ENCODE results near the gene RALGDS. TPM values are rescaled to one million over a fixed set of nuclear protein-coding genes. Genes with fewer than 3 reads are reported as not detected.

Gene RALGDS
- total RNA-seq, 1 donor from 2014 or later = 66.3 TPM

DNA sequence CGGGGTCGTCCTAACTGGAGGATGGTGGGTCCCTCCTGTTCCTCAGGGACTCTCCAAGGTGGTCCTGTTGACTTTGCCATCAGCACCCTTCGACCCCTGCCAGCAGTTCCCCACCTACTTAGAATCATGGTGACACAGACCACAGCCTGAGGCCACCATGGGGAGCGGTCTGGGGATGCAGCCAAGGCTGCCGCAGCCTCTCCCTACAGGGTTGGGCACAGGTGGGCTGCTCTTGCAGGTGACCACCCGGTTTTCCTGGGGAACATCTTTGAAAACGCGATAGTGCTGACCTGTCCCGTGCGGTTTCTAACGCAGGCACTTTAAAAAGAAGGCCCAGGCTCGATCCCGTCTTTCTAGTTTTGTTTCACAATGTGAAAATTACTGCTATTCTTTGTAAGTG is 72.0 kb downstream of the RALGDS start:
- no peak for ATAC-seq
- no peak overlapping the region for H3K4me3 ChIP-seq
- DNase-seq = no peak
- TF ChIP-seq, protein P1, sequence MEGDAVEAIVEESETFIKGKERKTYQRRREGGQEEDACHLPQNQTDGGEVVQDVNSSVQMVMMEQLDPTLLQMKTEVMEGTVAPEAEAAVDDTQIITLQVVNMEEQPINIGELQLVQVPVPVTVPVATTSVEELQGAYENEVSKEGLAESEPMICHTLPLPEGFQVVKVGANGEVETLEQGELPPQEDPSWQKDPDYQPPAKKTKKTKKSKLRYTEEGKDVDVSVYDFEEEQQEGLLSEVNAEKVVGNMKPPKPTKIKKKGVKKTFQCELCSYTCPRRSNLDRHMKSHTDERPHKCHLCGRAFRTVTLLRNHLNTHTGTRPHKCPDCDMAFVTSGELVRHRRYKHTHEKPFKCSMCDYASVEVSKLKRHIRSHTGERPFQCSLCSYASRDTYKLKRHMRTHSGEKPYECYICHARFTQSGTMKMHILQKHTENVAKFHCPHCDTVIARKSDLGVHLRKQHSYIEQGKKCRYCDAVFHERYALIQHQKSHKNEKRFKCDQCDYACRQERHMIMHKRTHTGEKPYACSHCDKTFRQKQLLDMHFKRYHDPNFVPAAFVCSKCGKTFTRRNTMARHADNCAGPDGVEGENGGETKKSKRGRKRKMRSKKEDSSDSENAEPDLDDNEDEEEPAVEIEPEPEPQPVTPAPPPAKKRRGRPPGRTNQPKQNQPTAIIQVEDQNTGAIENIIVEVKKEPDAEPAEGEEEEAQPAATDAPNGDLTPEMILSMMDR (IDR thresholded peaks at IDR 0.05) = no peak
- H3K27me3 ChIP-seq = no peaks in the 10 kb centered on the region
- H3K36me3 ChIP-seq = peaks cover 87% of the 10 kb centered on the region
- H3K4me1 ChIP-seq = no peaks in the 10 kb centered on the region
- intact Hi-C loops (cut with DNase I) = no loop called here
- H3K9me3 ChIP-seq = no peaks in the 10 kb centered on the region
- no peak overlapping the region for H3K27ac ChIP-seq

DNA sequence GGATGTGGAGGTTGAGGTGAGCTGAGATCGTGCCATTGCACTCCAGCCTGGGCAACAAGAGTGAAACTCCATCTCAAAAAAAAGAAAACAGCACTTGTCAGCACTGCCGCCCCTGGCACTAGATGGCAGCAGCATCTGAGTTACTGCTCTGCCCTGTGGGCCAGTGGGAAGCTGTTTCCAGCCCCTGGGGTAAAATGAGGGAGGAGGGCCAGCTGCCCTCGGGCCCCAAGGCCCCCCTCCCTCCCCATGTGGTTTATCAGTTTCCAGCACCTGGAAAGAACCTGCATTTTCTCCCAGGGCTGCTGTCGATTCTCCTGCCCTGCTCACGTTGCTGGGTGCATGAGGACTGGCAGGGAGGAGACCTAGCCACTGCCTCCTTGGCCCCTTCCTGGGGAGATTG is 72.4 kb downstream of the RALGDS start:
- DNase-seq (no peak), ATAC-seq (peak; percentile 45)
- H3K27me3 ChIP-seq = no peaks in the 10 kb centered on the region
- no peak overlapping the region for H3K27ac ChIP-seq
- peaks cover 87% of the 10 kb centered on the region for H3K36me3 ChIP-seq
- intact Hi-C loops (cut with DNase I) = no loop called here
- no peak overlapping the region for H3K4me3 ChIP-seq
- H3K9me3 ChIP-seq = no peaks in the 10 kb centered on the region
- TF ChIP-seq, protein P1 (IDR thresholded peaks at IDR 0.05) = peak; percentile 17
- H3K4me1 ChIP-seq = no peaks in the 10 kb centered on the region

Small RNA genes lying within 50 kb of the gene (microRNA-seq; reads per million reads assigned to microRNA genes)
- 1.3 reads per million for gene MIR6877 (ENCODE audit: borderline microRNAs expressed)

Other genes with a start within 250 kb of the RALGDS start
- gene AK8, start 243.0 kb downstream of the RALGDS start, total RNA-seq = 0.55 TPM
- 3.3 TPM for gene SPACA9, start 242.3 kb downstream of the RALGDS start, total RNA-seq
- gene TSC1, start 176.6 kb downstream of the RALGDS start, total RNA-seq = 44.9 TPM
- gene GFI1B, start 142.5 kb downstream of the RALGDS start, total RNA-seq = 0.52 TPM
- gene GTF3C5, start 90.2 kb downstream of the RALGDS start, total RNA-seq = 41.7 TPM
- gene CEL, start 59.3 kb downstream of the RALGDS start, total RNA-seq = 0.75 TPM
- gene GBGT1, start 42.7 kb upstream of the RALGDS start, total RNA-seq = 27.4 TPM
- gene OBP2B, start 88.0 kb upstream of the RALGDS start, total RNA-seq = not detected
- 16.8 TPM for gene ABO, start 154.0 kb upstream of the RALGDS start, total RNA-seq
- 15.9 TPM for gene SURF6, start 214.9 kb upstream of the RALGDS start, total RNA-seq
- gene MED22, start 226.9 kb upstream of the RALGDS start, total RNA-seq = 25.8 TPM
- gene RPL7A, start 227.0 kb upstream of the RALGDS start, total RNA-seq = 1,380 TPM
- gene SURF1, start 235.2 kb upstream of the RALGDS start, total RNA-seq = 43.9 TPM
- 12.0 TPM for gene SURF2, start 235.3 kb upstream of the RALGDS start, total RNA-seq

Data from upper lobe of right lung (tissue), 1 donor.